GM19023 (cell line): ENCODE measurements around the gene DGAT2.
"Not testable (repeated sequence)": the region's sequence is repeated elsewhere in the genome, so short reads cannot be mapped to it uniquely, and the experiment has no call there.

Source experiments
- ATAC-seq: cut with Tn5 transposase; IDR thresholded peaks from one replicate; pipeline ENCODE4 v1.9.1; 2021; ENCODE audit warnings: mild to moderate bottlenecking, moderate library complexity; ENCODE audit not compliant: unreplicated experiment

The DGAT2 gene

DNA sequence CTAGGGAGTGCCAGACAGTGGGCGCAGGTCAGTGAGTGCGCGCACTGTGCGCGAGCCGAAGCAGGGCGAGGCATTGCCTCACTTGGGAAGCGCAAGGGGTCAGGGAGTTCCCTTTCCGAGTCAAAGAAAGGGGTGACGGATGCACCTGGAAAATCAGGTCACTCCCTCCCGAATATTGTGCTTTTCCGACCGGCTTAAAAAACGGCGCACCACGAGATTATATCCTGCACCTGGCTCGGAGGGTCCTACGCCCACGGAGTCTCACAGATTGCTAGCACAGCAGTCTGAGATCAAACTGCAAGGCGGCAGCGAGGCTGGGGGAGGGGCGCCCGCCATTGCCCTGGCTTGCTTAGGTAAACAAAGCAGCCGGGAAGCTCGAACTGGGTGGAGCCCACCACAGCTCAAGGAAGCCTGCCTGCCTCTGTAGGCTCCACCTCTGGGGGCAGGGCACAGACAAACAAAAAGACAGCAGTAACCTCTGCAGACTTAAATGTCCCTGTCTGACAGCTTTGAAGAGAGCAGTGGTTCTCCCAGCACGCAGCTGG is 19.8 kb upstream of the DGAT2 start:
- not testable (repeated sequence) for ATAC-seq

DNA sequence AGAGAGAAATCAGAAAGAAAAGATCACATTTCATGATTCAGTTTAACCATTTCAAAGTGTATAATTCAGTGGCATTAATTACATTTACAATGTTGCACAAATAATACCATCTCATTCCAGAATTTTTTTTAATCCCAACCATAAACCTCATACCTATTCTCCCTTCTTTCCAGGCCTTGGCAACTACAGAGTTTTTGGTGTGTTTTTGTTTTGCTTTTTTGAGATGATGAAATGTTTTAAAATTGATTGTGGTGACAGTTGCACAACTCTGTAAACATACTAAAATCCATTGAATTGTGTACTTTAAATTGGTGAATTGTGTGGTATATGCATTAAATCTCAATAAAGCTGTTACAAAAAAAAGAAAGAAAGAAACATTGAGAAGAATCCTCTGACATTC is 13.6 kb upstream of the DGAT2 start:
- not testable (repeated sequence) for ATAC-seq

DNA sequence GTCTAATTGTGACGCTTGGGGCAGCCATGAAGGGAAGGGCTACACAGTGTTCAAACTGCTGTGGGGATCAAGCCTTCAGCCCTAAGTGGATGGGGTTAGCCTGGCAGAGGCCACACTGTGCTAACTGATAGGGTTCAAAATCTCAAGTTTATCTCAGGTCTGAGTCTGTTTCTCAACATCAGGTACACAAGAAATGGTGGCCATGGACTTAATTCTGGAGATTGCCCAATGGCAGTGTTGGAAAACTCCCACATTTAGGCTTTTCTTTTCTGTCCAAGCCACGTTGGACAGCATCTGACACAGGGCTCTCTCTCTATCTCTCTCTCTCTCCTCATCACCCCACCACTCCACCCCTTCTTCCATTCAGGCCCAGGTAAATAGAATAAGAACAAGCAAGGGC is 10.9 kb upstream of the DGAT2 start:
- no peak for ATAC-seq

DNA sequence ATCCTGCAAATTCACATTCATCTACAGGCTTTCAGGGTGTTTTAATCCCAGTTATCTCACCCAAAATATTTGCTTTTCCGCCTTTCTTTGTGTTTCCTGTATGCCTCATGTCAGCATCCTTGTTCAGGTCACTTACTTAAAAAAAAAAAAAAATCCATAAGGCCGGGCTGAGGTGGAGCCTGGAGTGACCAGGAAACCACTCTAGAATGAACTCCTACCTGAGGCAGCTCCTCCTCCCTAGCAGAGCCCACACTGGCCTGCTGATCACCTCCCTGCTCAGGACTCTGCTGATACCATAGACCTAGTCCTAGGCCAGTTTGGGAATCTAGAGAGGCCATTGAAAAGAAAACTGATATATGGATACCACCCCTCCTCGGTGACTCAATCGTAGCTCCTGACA is 8.7 kb upstream of the DGAT2 start:
- no peak for ATAC-seq

DNA sequence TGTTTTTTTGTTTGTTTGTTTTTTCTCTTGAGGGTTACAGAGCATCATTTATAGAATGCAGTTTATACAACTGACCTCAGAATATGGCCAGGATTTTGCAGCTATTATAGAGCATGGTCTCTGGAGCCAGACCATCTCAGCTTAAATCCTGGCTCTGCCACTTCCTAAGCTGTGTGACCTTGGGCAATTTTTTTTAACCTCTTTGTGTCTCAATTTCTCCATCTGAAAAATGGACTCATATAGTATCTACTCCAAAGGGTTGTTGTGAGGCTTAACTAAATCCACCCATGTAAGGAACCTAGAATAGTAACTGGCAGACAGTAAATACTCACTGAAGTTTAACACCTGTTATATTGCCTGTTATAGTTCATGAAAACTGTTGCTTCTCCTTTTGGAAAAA is 8.3 kb upstream of the DGAT2 start:
- no peak for ATAC-seq

DNA sequence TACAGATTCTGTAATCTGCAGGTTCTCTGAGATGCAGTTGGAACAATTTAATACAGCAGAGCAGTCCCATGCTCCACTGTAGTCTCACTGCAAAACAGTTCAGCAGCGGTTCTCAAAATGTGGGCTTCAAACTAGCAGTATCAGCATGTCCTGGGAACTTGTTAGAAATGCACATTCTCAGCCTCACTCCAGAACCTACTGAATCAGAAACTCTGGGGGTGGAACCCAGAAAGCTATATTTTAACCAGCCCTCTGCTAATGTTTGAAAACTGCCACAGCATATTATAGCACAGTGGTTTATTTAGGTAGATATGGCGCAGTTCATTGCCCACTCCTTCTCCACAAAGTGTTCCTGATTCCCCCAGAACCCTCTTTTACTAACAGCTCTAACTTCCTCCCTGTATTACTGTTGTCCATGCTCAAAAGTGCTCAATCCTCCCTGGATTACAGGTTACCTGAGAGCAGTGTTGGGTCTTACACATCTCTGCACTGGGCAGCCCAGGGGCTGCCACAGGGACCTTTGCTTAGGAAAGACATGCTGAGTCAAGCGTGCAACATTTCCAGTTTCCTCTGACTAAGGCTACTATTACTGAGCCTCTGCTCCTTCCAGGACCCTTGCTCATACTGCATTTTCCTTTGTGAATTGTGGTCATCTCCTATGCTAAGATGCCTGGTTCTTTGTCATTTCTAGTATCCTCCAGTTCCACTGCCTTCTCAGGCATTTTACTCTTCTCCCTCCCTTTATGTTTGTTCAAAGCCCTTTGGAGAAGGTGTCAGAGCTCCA is 7.7 kb upstream of the DGAT2 start:
- no peak for ATAC-seq

DNA sequence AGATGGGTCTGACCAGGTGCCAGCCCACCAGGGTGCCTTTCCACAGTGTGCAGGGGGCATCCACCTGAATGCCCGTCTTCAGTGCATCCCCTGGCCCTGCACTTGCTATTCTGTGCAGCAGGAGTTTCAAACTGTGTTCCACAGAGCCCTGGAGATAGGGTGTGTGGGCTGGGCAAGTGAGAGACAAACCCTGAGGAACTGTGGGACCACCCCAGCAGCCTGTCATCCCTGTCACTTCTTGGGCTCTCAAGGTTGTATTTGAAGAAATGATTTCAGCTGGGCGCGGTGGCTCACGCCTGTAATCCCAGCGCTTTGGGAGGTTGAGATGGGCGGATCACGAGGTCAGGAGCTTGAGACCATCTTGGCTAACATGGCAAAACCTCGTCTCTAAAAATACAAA is 6.4 kb upstream of the DGAT2 start:
- ATAC-seq = no peak

DNA sequence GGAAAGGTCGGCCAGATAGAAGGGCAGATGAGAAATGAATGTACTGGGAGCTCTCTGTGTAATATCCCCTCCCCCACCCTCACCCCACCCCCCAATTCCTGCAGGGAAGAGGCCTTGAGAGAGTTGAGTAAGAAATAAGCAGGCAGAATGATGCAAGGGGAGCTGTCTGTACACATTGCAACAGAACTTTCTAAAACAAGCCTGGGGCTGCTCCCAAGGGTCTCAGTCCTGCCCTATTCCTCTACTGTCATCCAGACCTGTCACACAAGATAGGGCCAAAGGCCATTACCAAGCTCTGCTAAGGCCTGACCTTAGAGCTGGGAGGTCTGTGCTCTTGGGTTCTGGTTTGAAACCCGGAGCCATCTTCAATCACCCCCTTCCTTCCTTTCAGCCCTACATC is 5.7 kb upstream of the DGAT2 start:
- no peak for ATAC-seq

DNA sequence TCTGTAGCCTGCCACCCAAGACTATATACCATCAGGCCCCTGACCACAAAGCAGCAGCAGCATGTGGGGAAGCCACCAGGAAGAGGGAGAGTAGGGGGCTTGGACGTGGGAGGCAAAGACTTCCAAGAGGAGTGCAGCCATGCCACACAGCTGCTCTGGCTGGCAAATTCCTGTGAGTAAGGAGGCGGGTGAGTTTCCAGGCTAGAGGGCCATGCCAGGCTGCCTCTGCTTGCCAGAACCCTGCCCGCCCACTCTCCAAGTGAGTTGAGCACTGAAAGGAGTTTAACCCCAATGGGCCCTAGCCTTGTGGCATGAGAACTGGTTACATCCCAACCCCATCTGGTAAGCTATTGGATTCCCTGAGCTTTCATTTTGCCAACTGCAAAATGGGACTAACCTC is 4.7 kb upstream of the DGAT2 start:
- no peak for ATAC-seq

DNA sequence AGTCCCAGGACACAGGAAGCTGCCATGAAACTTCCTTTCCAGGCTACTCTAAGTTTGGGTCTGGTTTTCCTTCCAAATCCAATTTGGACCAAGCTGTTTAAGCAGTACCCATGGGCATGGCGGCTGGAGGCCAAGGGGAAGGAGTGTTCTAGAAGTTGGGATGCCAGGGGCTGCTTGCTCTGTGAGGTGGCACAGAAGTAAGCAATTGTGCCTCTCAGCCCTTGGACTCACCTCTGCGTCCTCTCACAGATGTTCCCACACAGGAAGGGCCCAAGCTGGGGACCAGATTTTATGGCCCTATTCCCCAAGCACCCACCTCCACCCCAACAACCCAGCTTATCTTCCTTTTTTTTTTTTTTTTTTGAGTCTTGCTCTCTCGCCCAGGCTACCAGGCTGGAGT is 3.5 kb upstream of the DGAT2 start:
- ATAC-seq = no peak

DNA sequence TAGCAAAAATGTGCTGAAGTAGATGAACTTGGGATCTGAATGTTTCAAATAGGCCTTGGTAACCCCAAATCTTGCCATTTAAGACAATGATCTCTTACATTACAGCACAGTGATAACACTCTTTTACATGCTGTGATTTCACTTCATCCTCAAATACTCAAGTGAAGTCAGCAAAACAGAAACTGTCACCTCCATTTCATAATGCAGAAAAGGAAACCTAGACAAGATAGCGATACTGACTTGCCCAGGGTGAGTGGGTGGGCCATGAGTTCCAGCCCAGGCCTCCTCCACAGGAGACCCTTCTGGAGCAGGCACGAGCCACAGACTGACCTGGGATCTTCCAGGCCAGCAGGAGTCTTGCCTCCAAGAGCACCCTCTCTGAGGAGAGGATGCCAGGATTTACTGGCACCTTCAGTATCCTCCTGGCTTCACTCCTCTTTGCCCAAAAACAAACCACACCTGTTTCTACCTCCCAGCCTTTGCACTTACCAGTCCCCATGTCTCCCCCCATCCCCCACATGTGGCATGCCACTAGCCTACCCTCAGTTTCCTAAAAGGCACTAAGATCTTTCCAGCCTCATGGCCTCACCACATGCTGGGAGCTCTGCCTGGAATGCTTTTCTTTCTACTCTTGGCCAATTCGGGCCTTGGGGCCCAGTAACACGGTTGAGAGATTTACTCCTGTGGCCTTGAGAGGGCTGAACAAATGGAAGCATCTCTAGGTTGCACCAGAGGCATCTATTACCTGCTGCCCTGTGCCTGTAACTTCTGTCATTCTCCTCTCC is 1.9 kb upstream of the DGAT2 start:
- ATAC-seq = no peak

DNA sequence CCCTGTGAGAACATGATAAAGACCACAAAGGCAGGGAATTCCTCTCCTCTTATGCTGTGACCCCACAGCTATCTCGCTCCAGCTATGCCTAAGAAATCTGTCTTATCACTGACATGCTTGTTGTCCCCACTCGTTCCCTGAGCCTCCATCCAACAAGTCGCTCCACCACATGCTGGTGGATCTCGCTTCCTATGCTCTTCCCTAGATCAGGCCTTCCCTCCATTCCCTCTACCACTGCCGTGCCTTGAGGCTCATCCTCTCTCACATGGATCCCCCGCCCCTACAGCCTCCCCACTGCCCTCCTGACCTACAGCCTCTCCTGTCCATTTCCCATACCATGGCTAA is 1.4 kb upstream of the DGAT2 start:
- no peak for ATAC-seq

DNA sequence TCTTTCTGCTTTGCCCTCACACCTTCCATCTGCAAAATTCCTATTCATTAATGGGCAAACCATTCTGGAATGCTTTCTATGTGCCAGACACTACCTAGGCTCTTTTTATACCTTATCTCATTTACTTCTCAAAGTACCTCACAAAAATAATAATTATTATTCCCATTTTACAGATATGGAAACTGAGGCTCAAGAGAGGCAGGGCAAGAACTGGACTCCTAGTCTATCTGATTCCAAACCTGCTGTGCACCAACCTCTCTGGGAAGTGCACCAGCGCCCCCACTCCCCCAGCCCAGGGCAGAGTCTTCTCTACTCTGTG is 826 bp upstream of the DGAT2 start:
- no peak for ATAC-seq

DNA sequence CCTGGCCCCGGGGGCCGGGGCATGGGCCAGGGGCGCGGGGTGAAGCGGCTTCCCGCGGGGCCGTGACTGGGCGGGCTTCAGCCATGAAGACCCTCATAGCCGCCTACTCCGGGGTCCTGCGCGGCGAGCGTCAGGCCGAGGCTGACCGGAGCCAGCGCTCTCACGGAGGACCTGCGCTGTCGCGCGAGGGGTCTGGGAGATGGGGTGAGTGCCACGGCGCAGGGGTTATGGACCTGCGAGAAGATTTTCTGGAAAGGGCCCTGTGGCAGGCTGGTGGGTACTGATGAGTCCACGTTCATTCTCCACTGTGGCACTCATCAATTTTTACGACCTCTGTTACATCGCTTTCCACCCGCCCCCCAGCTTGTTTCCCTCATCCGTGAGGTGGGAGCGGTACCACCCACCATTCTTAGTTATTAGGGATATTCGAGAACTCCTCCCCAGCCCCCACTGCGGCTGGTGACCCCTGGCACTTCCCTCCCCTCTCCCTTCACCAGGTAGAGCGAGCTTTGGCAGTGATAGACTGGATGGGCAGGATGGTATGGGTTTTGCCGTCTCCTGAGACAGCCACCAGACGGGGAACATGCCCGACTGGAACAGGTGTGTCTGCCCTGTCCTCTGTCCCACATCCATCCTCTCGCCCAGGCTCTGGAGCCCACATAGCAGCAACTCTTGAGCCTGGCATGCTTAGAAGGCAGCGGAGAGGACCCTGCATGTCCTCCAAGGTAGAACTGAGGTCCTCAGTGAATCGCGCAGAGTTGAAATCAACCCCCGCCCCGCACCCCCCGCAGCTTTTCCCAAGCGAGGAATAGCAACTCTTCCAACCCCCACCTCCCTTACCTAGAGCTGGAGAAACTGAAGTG is 562 bp downstream of the DGAT2 start:
- ATAC-seq = no peak

DNA sequence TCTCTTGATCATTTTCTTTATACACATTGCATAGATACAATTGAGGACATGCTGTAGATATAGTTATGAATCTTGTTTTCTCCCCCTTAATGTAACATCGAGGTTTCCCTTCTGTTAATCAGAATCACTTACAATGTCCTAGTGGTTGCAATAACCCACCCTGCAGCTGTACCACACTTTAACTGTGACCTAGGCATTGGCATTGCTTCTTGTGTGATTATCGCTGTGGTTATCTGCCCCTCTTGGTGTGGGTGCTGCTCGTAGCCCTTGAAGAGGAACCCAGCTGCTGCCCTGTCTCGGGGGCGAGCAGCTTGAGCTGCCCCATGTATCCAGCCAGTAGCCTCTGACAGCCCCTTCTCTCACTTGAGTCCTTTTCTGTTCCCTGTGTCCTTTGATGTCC is 1.5 kb downstream of the DGAT2 start:
- no peak for ATAC-seq

DNA sequence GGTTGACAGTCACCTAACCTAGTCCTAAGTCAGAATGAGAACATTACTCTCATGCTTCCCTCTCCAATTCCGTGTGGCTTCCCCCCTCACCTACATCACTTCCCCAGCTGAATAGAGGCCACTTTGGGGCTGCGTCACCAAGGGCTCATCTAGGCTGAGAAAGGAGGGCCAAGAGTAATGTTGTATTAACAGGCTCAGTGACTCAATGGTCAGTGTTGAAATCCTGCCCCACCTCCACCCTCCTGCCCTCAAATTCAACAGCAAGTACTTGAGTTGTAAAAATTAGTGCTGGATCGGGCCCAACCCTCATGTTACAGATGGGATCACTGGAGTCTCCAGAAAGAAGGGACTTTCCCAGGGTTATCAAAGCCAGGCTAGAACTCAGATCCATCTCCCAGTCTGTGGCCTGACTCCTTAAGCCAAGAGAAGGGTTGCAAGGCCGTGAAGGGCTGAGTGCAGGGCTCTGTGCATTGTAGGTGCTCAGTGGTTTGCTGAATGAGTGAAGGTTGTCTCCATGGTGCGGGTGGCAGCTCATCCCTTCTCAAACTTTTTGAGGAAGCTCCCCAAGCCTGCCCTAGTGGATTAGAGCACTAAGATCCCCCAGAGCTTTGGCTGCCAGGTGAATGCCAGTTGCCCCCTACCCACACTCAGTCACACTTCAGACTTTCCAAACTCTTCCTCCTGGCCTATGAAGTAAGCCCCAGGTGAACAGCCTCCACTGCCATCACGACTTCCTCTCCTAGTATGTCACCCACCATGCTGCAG is 3.2 kb downstream of the DGAT2 start:
- no peak for ATAC-seq

DNA sequence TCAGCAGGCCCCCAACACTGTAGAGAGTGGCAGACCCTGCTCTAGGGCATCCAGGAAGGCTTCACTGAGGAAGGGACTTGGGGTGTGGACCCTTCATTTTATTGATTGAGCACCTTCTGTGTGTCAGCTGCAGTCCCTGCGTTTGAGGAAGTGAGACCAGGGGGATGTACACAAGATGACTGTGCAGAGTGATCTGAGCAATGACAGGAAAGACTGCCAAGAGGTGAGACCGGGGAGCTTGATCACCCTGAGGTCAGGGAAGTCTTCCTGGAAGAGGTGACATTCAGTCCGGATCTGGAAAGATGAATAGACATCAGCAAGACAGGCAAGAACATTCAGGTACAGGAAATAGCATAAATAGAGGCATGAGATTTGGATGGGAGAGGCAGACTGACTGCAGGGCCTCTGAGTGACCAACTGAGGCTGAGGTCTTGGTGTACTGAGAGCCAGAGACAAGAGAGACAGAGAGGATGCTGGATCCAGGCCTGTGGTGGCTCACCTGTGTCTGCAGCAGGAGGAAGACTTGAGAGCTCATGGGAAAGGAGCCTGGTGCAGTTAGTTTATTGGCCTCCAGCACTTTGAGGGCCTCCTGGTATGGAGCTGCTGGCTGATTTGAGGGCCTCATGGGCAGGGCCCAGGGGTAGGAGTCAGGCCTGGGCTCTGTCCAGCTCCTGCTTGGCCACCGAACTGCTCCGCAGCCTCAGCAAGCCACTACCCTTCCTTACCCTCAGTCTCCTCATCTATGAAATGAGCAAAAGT is 5.2 kb downstream of the DGAT2 start:
- peak; percentile 84 for ATAC-seq

DNA sequence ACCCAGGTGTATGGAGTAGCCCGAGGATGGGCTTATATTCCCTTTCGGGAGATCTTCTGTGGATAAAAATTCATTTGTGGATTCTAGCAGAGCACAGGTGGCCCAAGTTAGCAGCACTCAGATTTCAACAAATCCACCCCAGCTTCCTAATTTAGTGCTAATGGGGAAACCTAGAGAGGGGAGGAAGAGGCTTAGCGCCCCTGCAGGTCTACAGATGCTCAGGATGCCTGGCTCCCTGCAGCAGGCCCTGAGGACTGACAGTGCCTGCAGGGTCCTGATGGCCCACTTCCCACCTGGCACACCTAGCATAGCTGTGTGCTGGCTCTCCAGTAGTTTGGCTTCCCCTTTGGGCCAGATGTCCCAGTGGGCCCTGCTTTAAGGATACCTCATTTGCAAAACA is 6.5 kb downstream of the DGAT2 start:
- ATAC-seq = no peak

DNA sequence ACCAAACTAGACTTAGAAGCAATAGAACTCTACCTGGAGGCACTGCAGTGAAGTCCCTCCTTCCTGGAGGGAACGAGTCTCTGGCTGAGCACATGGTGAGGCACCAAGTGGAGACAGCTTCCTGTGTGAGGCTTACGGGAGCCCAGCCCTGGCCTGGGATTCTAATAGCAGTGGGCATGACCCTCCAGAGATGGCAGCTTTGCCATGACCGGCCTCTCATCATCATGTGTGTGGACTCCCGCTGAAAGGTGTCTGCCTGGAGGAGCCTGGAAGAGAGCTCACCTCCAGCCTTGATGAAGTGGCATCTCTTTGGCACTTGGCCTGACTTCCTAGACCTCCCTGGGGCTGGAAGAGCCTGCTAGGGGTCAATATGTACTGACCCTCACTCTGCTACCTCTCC is 8.0 kb downstream of the DGAT2 start:
- no peak for ATAC-seq

DNA sequence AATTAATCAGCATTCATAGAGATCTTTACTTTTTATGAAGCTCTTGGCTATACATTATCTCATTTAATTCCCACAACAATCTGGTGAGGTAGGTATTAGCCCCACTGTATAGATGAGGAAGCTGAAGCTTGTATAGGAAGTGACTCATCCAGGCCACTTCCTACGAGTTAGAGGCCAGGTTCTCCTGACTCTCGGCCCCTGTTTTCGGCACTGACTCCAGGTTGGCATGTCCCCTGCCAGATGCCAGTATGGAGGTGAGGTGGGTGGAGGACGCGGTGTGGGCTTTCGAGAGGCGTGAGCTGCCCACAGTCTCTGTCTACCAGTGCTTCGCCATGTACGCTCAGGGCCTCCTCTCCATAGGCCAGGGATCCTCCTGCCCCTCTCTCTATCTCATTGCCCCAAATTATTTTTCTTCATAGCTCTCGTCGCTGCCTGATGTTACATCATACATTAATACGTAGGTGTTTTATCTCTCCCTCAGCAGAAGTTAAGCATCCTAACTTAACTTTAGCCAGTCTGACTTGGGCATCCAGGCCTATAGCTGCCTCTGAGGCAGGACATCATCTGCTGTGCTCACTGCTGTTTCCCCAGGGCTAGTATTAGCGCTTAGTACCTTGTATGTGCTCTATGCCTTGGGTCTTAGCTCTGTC is 9.0 kb downstream of the DGAT2 start:
- no peak for ATAC-seq
